ENCODE measurements around the gene NCK1. TPM values are rescaled to one million over a fixed set of nuclear protein-coding genes. Genes with fewer than 3 reads are reported as not detected.
"Not testable (repeated sequence)": the region's sequence is repeated elsewhere in the genome, so short reads cannot be mapped to it uniquely, and the experiment has no call there.

Gene NCK1
- total RNA-seq, 5 donors from 2014 or later (not counting 1 experiment from before 2014, with no cell fraction given), result 46.9 to 65.3 (median 50.9) TPM

DNA sequence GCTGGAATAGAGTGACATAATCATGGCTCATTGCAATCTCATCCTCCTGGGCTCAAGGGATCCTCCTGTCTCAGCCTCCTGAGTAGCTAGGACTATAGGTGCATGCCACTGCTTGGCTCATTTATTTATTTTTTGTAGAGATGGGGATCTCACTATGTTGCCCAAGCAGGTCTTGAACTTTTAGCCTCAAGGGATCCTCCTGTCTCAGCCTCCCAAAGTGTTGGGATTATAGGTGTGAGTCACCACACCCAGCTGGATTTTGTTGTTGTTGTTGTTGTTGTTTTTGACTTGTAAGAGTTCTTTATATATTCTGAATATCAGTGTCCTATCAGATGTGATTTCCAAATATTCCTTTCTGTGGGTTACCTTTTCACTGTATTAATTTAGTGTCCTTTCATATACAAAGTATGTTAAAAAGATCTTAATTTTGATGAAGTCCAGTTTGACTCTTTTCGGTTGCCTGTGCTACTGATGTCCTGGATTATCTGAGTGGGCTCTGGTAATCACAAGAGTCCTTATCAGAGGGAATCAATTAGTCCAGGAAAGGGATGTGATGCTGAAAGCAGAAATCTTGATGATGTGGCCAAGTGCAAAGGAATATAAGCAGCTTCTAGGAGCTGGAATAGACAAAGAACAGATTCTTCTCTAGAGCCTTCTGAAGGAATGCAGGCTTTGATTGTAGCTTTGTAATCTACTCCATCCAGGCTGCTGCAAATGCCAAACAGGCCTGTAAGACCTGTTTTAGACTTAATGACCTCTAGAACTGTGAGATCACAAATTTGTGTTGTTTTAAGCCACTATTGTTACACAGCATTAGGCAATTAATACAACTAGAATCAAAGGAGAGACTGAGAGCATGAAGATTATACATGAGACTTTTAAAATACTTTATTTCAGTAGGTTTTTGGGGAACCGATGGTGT is 30.2 kb downstream of the NCK1 start:
- no peak overlapping the region for H3K27ac ChIP-seq (ENCODE audit: low read length)
- no peaks in the 10 kb centered on the region for H3K27me3 ChIP-seq (replicated peaks in 1 of 2; ENCODE audit: control insufficient read depth in 2 of 2, extremely low read depth in 1 of 2, insufficient read depth in 2 of 2, low read length in 1 of 2)
- no peak overlapping the region for H3K4me3 ChIP-seq (ENCODE audit: control insufficient read depth in 1 of 2, extremely low read depth in 1 of 2, low read length in 1 of 2)
- H3K9me3 ChIP-seq, result peaks cover 2% of the 10 kb centered on the region
- H3K4me3 Mint-ChIP-seq, result peak overlapping the region in 1 of 3 donors; percentile 35
- peaks cover 0 to 4% (median 0%) of the 10 kb centered on the region in 3 donors for H3K9me3 Mint-ChIP-seq
- WGBS (ENCODE audit: insufficient coverage), result no CpG with 5 or more reads among the region's 2 CpGs
- peaks cover 9 to 22% of the 10 kb centered on the region in 2 experiments for H3K4me1 ChIP-seq (ENCODE audit: control insufficient read depth in 1 of 2, extremely low read depth in 1 of 2, insufficient read depth in 2 of 2, low read length in 2 of 2)
- ChIA-PET CTCF (interaction anchor here in 1 of 2 donors (0.6 kb wide), 1 partner anchor 33 kb away, joined by 3 read pairs; no protein-coding TSS in a partner anchor), POLR2A (interaction anchor here in 1 of 2 donors (0.6 kb wide), 1 partner anchor 41 kb away, joined by 4 read pairs; no protein-coding TSS in a partner anchor)
- peak overlapping the region; percentile 14 to 49 for H3K27ac Mint-ChIP-seq
- peaks cover 42% of the 10 kb centered on the region for H3K36me3 Mint-ChIP-seq
- H3K36me3 ChIP-seq (ENCODE audit: control insufficient read depth in 2 of 2, extremely low read depth in 1 of 2, insufficient read depth in 1 of 2, low read length in 1 of 2), result peaks cover 3 to 4% of the 10 kb centered on the region in 2 donors
- H3K27me3 Mint-ChIP-seq, result no peaks in the 10 kb centered on the region
- ATAC-seq (replicated peaks in 1 of 4) (no peak), DNase-seq (no peak)
- peaks cover 72 to 77% (median 73%) of the 10 kb centered on the region in 3 donors for H3K4me1 Mint-ChIP-seq

DNA sequence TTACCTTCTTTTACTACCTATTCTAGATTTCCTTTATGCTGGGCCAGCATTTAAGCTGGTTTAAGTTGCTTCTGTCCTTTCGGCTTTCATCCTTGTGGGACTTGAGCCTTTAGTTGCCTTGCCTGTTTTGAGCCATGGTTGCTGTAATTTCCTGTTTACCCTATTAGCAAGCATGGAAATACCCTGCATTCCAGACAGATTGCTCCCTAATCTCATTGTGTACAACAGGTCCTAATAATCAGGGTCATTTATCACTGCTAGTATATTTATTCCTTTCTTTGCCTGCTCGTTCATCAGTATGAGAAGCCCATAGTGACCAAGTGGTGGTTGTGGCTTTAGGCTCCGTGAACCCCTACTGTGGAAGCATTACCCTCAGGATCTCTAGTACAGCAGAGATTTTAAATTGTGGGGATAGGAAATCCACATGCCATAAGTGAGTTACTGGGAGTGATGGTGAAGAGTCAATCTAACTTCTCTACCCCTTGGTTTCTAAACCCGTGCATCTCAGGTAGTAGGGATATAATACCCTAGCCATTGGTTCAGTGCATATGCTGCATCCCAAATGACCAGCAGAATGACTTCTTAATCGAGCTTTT is 31.9 kb downstream of the NCK1 start:
- H3K4me1 ChIP-seq (ENCODE audit: control insufficient read depth in 1 of 2, extremely low read depth in 1 of 2, insufficient read depth in 2 of 2, low read length in 2 of 2), result peaks cover 7 to 17% of the 10 kb centered on the region in 2 experiments
- H3K4me1 Mint-ChIP-seq, result peaks cover 71 to 75% (median 74%) of the 10 kb centered on the region in 3 donors
- H3K4me3 ChIP-seq (ENCODE audit: control insufficient read depth in 1 of 2, extremely low read depth in 1 of 2, low read length in 1 of 2), result no peak overlapping the region
- no peak for ATAC-seq (replicated peaks in 1 of 4)
- no peaks in the 10 kb centered on the region for H3K27me3 Mint-ChIP-seq
- CTCF ChIA-PET, result interaction anchor here in 1 of 2 donors (0.6 kb wide), 1 partner anchor 141 kb away, joined by 11 read pairs; no protein-coding TSS in a partner anchor
- no peak for DNase-seq
- no peak overlapping the region for H3K27ac ChIP-seq (ENCODE audit: low read length)
- H3K36me3 ChIP-seq (ENCODE audit: control insufficient read depth in 2 of 2, extremely low read depth in 1 of 2, insufficient read depth in 1 of 2, low read length in 1 of 2), result peaks cover 3 to 4% of the 10 kb centered on the region in 2 donors
- WGBS (ENCODE audit: insufficient coverage), result no CpG with 5 or more reads among the region's 5 CpGs
- peaks cover 2% of the 10 kb centered on the region for H3K9me3 ChIP-seq
- H3K27ac Mint-ChIP-seq, result no peak overlapping the region
- H3K27me3 ChIP-seq (replicated peaks in 1 of 2; ENCODE audit: control insufficient read depth in 2 of 2, extremely low read depth in 1 of 2, insufficient read depth in 2 of 2, low read length in 1 of 2), result no peaks in the 10 kb centered on the region
- H3K9me3 Mint-ChIP-seq, result peaks cover 0 to 4% (median 0%) of the 10 kb centered on the region in 3 donors
- POLR2A ChIA-PET, result no interaction called here
- H3K36me3 Mint-ChIP-seq, result peaks cover 41% of the 10 kb centered on the region
- H3K4me3 Mint-ChIP-seq, result peak overlapping the region in 1 of 3 donors; percentile 31

- DNase-seq; ATAC-seq (replicated peaks in 1 of 4); H3K27me3 Mint-ChIP-seq; H3K27me3 ChIP-seq (replicated peaks in 1 of 2; ENCODE audit: control insufficient read depth in 2 of 2, extremely low read depth in 1 of 2, insufficient read depth in 2 of 2, low read length in 1 of 2); H3K36me3 ChIP-seq (ENCODE audit: control insufficient read depth in 2 of 2, extremely low read depth in 1 of 2, insufficient read depth in 1 of 2, low read length in 1 of 2); H3K9me3 Mint-ChIP-seq; H3K4me3 ChIP-seq (ENCODE audit: control insufficient read depth in 1 of 2, extremely low read depth in 1 of 2, low read length in 1 of 2); POLR2A ChIA-PET; H3K4me3 Mint-ChIP-seq; H3K9me3 ChIP-seq; H3K27ac ChIP-seq (ENCODE audit: low read length): not testable (repeated sequence)
- Mint-ChIP-seq H3K36me3 (peaks cover 28% of the 10 kb centered on the region), H3K27ac (peak overlapping the region; percentile 21 to 40), H3K4me1 (peaks cover 80 to 83% (median 82%) of the 10 kb centered on the region in 3 donors)
- peaks cover 9 to 12% of the 10 kb centered on the region in 2 experiments for H3K4me1 ChIP-seq (ENCODE audit: control insufficient read depth in 1 of 2, extremely low read depth in 1 of 2, insufficient read depth in 2 of 2, low read length in 2 of 2)
- CTCF ChIA-PET, result interaction anchor here in 1 of 2 donors (1.0 kb wide), 1 partner anchor 31 kb away, joined by 4 read pairs; no protein-coding TSS in a partner anchor
- WGBS (ENCODE audit: insufficient coverage), result 100% methylated on average over 1 of the region's 1 CpG
These were observed 35.2 kb downstream of the NCK1 start for GRCh38 chr3:136897171-136897570.

DNA sequence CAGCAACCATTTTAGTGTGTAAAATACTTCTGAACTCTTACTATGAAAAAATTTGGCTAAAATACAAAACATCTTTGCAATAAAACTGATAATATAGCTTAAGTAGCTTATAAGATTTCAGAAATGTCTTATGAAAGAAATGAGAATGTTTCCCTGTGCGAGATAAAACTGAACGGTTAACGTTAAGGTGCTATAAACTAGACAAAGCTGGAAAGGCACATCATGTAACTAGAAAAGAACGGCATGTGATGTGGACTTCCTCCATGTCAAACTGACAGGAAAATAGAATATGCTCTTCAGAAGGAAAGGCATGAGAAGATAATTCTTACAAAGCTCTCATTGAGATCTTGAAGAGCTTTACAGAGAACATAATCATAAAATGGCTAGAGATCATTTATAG is 36.5 kb downstream of the NCK1 start:
- peak overlapping the region; percentile 29 to 66 for H3K27ac Mint-ChIP-seq
- 84% methylated on average over 3 of the region's 4 CpGs for WGBS (ENCODE audit: insufficient coverage)
- Histone ChIP-seq H3K27ac (ENCODE audit: low read length) (peak overlapping the region; percentile 31), H3K9me3 (peaks cover 2% of the 10 kb centered on the region), H3K36me3 (ENCODE audit: control insufficient read depth in 2 of 2, extremely low read depth in 1 of 2, insufficient read depth in 1 of 2, low read length in 1 of 2) (no peaks in the 10 kb centered on the region), H3K4me1 (ENCODE audit: control insufficient read depth in 1 of 2, extremely low read depth in 1 of 2, insufficient read depth in 2 of 2, low read length in 2 of 2) (peaks cover 9 to 12% of the 10 kb centered on the region in 2 experiments), H3K27me3 (replicated peaks in 1 of 2; ENCODE audit: control insufficient read depth in 2 of 2, extremely low read depth in 1 of 2, insufficient read depth in 2 of 2, low read length in 1 of 2) (no peaks in the 10 kb centered on the region), H3K4me3 (ENCODE audit: control insufficient read depth in 1 of 2, extremely low read depth in 1 of 2, low read length in 1 of 2) (no peak overlapping the region)
- peak in 1 of 4 experiments; percentile 26 for ATAC-seq (replicated peaks in 1 of 4)
- ChIA-PET POLR2A (interaction anchor here in 1 of 2 donors (1.0 kb wide), 1 partner anchor 37 kb away, joined by 3 read pairs; the partner anchor contains the start of gene NCK1), CTCF (interaction anchor here in 1 of 2 donors (0.6 to 1.6 kb wide), 5 partner anchors 11 to 146 kb away, joined by 3 to 7 read pairs (median 5); partner anchors contain the start of gene STAG1)
- peak overlapping the region in 2 of 3 donors; percentile 9 to 40 for H3K4me3 Mint-ChIP-seq
- H3K27me3 Mint-ChIP-seq, result no peaks in the 10 kb centered on the region
- H3K9me3 Mint-ChIP-seq, result peaks cover 3 to 11% (median 5%) of the 10 kb centered on the region in 3 donors
- no peak for DNase-seq
- H3K4me1 Mint-ChIP-seq, result peaks cover 74 to 79% (median 79%) of the 10 kb centered on the region in 3 donors
- peaks cover 35% of the 10 kb centered on the region for H3K36me3 Mint-ChIP-seq

GRCh38 chr3:136898954-136899353 is 36.9 kb downstream of the NCK1 start:
- DNase-seq, result no peak
- peaks cover 5 to 15% (median 7%) of the 10 kb centered on the region in 3 donors for H3K9me3 Mint-ChIP-seq
- H3K27ac Mint-ChIP-seq, result peak overlapping the region; percentile 29 to 66
- Histone ChIP-seq H3K27me3 (replicated peaks in 1 of 2; ENCODE audit: control insufficient read depth in 2 of 2, extremely low read depth in 1 of 2, insufficient read depth in 2 of 2, low read length in 1 of 2) (no peaks in the 10 kb centered on the region), H3K27ac (ENCODE audit: low read length) (peak overlapping the region; percentile 31), H3K4me3 (ENCODE audit: control insufficient read depth in 1 of 2, extremely low read depth in 1 of 2, low read length in 1 of 2) (no peak overlapping the region), H3K9me3 (peaks cover 2% of the 10 kb centered on the region), H3K36me3 (ENCODE audit: control insufficient read depth in 2 of 2, extremely low read depth in 1 of 2, insufficient read depth in 1 of 2, low read length in 1 of 2) (no peaks in the 10 kb centered on the region), H3K4me1 (ENCODE audit: control insufficient read depth in 1 of 2, extremely low read depth in 1 of 2, insufficient read depth in 2 of 2, low read length in 2 of 2) (peaks cover 6 to 12% of the 10 kb centered on the region in 2 experiments)
- POLR2A ChIA-PET, result interaction anchor here in 1 of 2 donors (0.5 kb wide), 1 partner anchor 47 kb away, joined by 4 read pairs; no protein-coding TSS in a partner anchor
- H3K4me3 Mint-ChIP-seq, result peak overlapping the region in 1 of 3 donors; percentile 40
- CTCF ChIA-PET, result interaction anchor here in 1 of 2 donors (0.6 to 1.6 kb wide), 5 partner anchors 11 to 147 kb away, joined by 3 to 7 read pairs (median 5); partner anchors contain the start of gene STAG1
- peaks cover 70 to 77% (median 75%) of the 10 kb centered on the region in 3 donors for H3K4me1 Mint-ChIP-seq
- 87% methylated on average over 2 of the region's 2 CpGs for WGBS (ENCODE audit: insufficient coverage)
- peaks cover 39% of the 10 kb centered on the region for H3K36me3 Mint-ChIP-seq
- no peaks in the 10 kb centered on the region for H3K27me3 Mint-ChIP-seq
- peak in 2 of 4 experiments; percentile 13 to 43 for ATAC-seq (replicated peaks in 1 of 4)
